Urinary bladder (tissue), 4 donors: ENCODE measurements around the gene ALG14. TPM values are rescaled to one million over a fixed set of nuclear protein-coding genes. Genes with fewer than 3 reads are reported as not detected.
"Not testable (repeated sequence)": the region's sequence is repeated elsewhere in the genome, so short reads cannot be mapped to it uniquely, and the experiment has no call there.

ENCODE experiments used
- DNase-seq: peaks from one replicate; pipeline ENCODE4 v3.0.0-alpha.2; 2015; ENCODE audit errors: extremely low spot score
- H3K27ac ChIP-seq: one replicate; pipeline ENCODE4 v1.5.1; 2013; ENCODE audit warnings: low read depth, mild to moderate bottlenecking, moderate library complexity
- H3K36me3 ChIP-seq: one replicate; pipeline ENCODE4 v1.6.1; 2013; ENCODE audit warnings: mild to moderate bottlenecking, moderate library complexity; ENCODE audit not compliant: insufficient read depth
- H3K4me1 ChIP-seq: one replicate; pipeline ENCODE4 v1.6.1; 2013; ENCODE audit warnings: mild to moderate bottlenecking, moderate library complexity; ENCODE audit not compliant: insufficient read depth
- H3K4me3 ChIP-seq: one replicate; pipeline ENCODE4 v1.5.1; 2013; ENCODE audit warnings: low read depth, low read length
- WGBS: extraction: QIAGEN DNeasy Blood & Tissue Kit; methylation state at CpG from one replicate; pipeline ENCODE4 v1.1.7; 2013; 5-methylcytosine and 5-hydroxymethylcytosine counted together
- polyA plus RNA-seq: library from polyadenylated mRNA; stranded (reverse); fragments of 200-250 nt; gene quantifications from one replicate; pipeline ENCODE4 v1.2.3, GENCODE V29; 2013
- total RNA-seq: library from RNA; depleted of rRNA; stranded (reverse); fragments of >200 nt; gene quantifications from one replicate; pipeline ENCODE4 v1.2.3, GENCODE V29; 2014
- donor health status: healthy with polysubstance abuse.
- donor health status: healthy.

ALG14 gene
- total and polyA plus RNA-seq, 2 donors: 2.7 to 4.4 TPM

- H3K4me3 ChIP-seq: no peak overlapping the region
- H3K4me1 ChIP-seq: no peaks in the 10 kb centered on the region
- no peak overlapping the region for H3K27ac ChIP-seq
- H3K36me3 ChIP-seq: no peaks in the 10 kb centered on the region
- no peak for DNase-seq
- 83% methylated on average over 5 of the region's 5 CpGs for WGBS
Measured at GRCh38 chr1:94951509-94952208, 121.1 kb downstream of the ALG14 start.

- no peak for DNase-seq
- WGBS: 78% methylated on average over 2 of the region's 2 CpGs
- no peak overlapping the region for H3K4me3 ChIP-seq
- no peak overlapping the region for H3K27ac ChIP-seq
- no peaks in the 10 kb centered on the region for H3K36me3 ChIP-seq
- no peaks in the 10 kb centered on the region for H3K4me1 ChIP-seq
Measured at GRCh38 chr1:94951046-94951445, 121.7 kb downstream of the ALG14 start.

- H3K4me1 ChIP-seq: no peaks in the 10 kb centered on the region
- 69% methylated on average over 4 of the region's 4 CpGs for WGBS
- H3K4me3 ChIP-seq: no peak overlapping the region
- no peak for DNase-seq
- H3K27ac ChIP-seq: no peak overlapping the region
- H3K36me3 ChIP-seq: no peaks in the 10 kb centered on the region
Measured at GRCh38 chr1:94949681-94950661, 122.8 kb downstream of the ALG14 start.

GRCh38 chr1:94947437-94947836 lies 125.3 kb downstream of the ALG14 start:
- H3K4me1 ChIP-seq: no peaks in the 10 kb centered on the region
- no peak overlapping the region for H3K27ac ChIP-seq
- WGBS: 31% methylated on average over 1 of the region's 1 CpG
- DNase-seq: no peak
- no peaks in the 10 kb centered on the region for H3K36me3 ChIP-seq
- H3K4me3 ChIP-seq: no peak overlapping the region

- Histone ChIP-seq H3K36me3 (no peaks in the 10 kb centered on the region), H3K27ac (no peak overlapping the region), H3K4me1 (no peaks in the 10 kb centered on the region), H3K4me3 (no peak overlapping the region)
- no peak for DNase-seq
- WGBS: 36% methylated on average over 3 of the region's 3 CpGs
Measured at GRCh38 chr1:94946886-94947285, 125.9 kb downstream of the ALG14 start.

- Histone ChIP-seq H3K4me3 (no peak overlapping the region), H3K4me1 (no peaks in the 10 kb centered on the region), H3K36me3 (no peaks in the 10 kb centered on the region), H3K27ac (no peak overlapping the region)
- DNase-seq: no peak
- 74% methylated on average over 8 of the region's 8 CpGs for WGBS
Measured at GRCh38 chr1:94942171-94943128, 130.3 kb downstream of the ALG14 start.

GRCh38 chr1:94941480-94941879 lies 131.3 kb downstream of the ALG14 start:
- WGBS: 100% methylated on average over 1 of the region's 1 CpG
- H3K27ac ChIP-seq, DNase-seq, H3K36me3 ChIP-seq, H3K4me3 ChIP-seq, H3K4me1 ChIP-seq: not testable (repeated sequence)

GRCh38 chr1:94940738-94941137 lies 132.0 kb downstream of the ALG14 start:
- no peak overlapping the region for H3K4me3 ChIP-seq
- no peaks in the 10 kb centered on the region for H3K36me3 ChIP-seq
- no peak for DNase-seq
- no peaks in the 10 kb centered on the region for H3K4me1 ChIP-seq
- 97% methylated on average over 3 of the region's 3 CpGs for WGBS
- no peak overlapping the region for H3K27ac ChIP-seq

- 95% methylated on average over 1 of the region's 1 CpG for WGBS
- no peak overlapping the region for H3K4me3 ChIP-seq
- no peaks in the 10 kb centered on the region for H3K36me3 ChIP-seq
- DNase-seq: no peak
- H3K4me1 ChIP-seq: no peaks in the 10 kb centered on the region
- H3K27ac ChIP-seq: no peak overlapping the region
Measured at GRCh38 chr1:94937820-94938219, 134.9 kb downstream of the ALG14 start.

- DNase-seq: no peak
- H3K36me3 ChIP-seq: no peaks in the 10 kb centered on the region
- no peak overlapping the region for H3K4me3 ChIP-seq
- no peaks in the 10 kb centered on the region for H3K4me1 ChIP-seq
- WGBS: 42% methylated on average over 5 of the region's 5 CpGs
- H3K27ac ChIP-seq: no peak overlapping the region
Measured at GRCh38 chr1:94936861-94937620, 135.7 kb downstream of the ALG14 start.

- H3K4me1 ChIP-seq: no peaks in the 10 kb centered on the region
- 63% methylated on average over 1 of the region's 1 CpG for WGBS
- H3K36me3 ChIP-seq: no peaks in the 10 kb centered on the region
- no peak overlapping the region for H3K4me3 ChIP-seq
- no peak for DNase-seq
- H3K27ac ChIP-seq: no peak overlapping the region
Measured at GRCh38 chr1:94935476-94935875, 137.3 kb downstream of the ALG14 start.

- no peak for DNase-seq
- Histone ChIP-seq H3K4me3 (no peak overlapping the region), H3K36me3 (no peaks in the 10 kb centered on the region), H3K27ac (no peak overlapping the region), H3K4me1 (no peaks in the 10 kb centered on the region)
- 91% methylated on average over 1 of the region's 1 CpG for WGBS
Measured at GRCh38 chr1:94935034-94935433, 137.7 kb downstream of the ALG14 start.

- 76% methylated on average over 2 of the region's 2 CpGs for WGBS
- no peaks in the 10 kb centered on the region for H3K4me1 ChIP-seq
- no peak for DNase-seq
- no peak overlapping the region for H3K4me3 ChIP-seq
- H3K27ac ChIP-seq: no peak overlapping the region
- no peaks in the 10 kb centered on the region for H3K36me3 ChIP-seq
Measured at GRCh38 chr1:94934551-94934950, 138.2 kb downstream of the ALG14 start.
